Stromal cell of bone marrow (primary cell): Measurements from ENCODE around the gene DTX4.

ENCODE experiments used
- DNase-seq: peaks from one replicate; pipeline ENCODE4 v3.0.0-alpha.2; 2012; ENCODE audit warnings: low read depth

Gene DTX4

DNA sequence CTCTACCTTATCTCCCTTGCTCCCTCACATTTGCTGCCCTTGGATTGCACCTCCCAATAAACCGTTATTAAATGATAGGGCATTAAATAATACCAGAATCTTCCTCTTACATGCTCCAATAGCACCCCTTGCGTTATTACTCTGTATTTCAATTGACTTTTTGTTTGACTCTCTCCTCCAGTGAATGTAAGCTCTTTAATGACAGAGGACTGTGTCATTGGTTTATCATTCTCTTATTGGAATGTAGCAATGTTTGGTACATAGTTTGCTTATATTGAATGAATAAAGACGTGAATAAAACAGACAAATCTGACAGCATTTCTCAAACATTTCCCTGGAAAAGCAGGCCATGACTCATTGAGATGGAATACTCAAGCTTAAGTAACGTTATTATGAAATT is 49.5 kb downstream of the DTX4 start:
- peak; percentile 69 for DNase-seq

DNA sequence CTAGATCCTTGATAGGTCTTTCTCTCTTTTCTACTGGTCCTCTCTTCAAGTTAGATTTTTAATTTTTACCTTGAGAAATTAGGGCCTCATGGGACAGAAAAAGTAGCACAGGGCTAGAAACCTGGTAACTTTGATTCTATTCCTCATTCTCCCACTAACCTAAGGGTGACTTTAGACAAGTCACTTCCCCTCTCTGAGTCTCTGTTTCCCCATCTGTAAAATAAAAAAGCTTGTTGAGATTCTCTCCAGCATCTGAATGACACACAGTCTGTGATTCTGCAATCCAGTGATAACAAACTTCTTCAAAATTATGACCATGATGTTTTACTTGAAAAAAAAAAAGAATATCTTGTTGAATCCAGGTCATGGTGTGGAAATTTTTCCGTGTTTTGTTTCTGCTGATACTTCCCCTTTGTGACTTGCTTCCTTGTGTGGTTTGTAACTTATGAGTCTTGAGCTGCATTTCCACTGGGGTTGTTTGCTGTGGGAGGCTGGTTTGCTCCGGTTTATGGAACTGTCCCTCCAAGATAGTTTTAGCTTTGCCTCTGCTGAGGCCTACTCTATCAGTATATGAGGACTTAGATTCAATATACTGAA is 50.6 kb downstream of the DTX4 start:
- no peak for DNase-seq

DNA sequence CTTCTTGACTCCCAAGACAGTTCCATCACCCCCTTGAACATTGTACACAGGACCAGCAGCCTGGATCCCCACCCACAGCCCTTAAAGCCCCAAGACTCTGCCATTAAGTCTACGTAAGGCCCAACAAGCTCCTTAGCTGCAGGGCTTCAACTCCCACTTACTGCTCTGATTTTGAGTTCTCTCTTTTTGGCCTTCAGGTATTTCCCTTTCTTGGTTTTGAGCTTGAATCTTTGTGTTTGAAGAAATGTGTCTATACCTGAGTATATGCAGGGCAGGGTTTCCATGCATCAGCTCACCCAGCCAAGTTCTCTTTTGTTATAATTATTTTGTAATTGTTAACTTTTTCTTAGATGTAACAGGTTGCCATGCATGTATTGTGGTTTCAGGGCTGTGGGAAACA is 51.2 kb downstream of the DTX4 start:
- no peak for DNase-seq

GRCh38 chr11:59223611-59224010 is 51.7 kb downstream of the DTX4 start:
- DNase-seq, result no peak

DNA sequence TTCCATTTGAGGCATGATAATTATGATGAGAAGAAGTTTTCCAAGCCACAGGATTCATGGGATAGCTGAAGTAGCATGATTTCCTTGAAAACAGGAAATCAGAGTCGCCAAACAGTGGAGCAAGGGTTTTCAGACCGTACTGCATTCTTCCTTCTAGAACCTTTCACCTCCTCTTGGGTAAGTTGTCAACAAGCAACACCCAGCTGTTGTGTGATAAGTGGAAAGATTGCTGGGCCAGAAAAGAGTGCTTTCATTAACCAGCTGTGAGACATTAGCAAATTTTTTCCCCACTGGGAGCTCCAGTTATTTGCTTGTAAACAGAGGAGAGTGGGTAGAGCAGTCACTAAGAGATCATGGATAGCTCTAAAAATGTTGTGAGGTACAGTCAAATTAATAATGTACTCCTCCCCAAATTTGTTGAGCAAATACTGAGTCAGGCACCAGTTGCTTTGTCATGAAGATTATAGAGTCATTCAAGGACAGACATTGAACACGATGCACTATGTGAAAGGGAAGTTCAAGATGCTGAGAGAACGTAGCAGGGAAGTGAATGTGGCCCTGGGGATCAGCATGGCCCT is 52.5 kb downstream of the DTX4 start:
- no peak for DNase-seq

DNA sequence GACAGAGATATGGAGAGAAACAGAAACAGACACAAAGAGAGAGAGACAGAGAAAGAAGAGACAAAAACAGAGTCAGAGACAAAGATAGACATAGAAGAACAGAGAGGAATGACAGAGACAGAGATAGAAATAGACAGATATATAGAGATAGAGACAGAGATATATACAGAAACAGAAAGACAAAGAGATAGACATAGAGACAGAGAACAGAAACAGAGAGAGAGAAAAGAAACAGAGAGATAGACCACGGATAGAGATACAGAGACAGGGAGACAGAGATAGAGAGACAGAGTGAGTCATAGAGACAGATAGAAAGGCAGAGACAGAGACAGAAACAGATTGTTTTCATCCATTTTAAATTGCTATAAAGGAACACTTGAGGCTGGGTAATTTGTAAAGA is 53.1 kb downstream of the DTX4 start:
- DNase-seq, result no peak

GRCh38 chr11:59226396-59226795 is 54.5 kb downstream of the DTX4 start:
- no peak for DNase-seq

GRCh38 chr11:59240322-59240721 is 68.4 kb downstream of the DTX4 start:
- no peak for DNase-seq

- no peak for DNase-seq
These were observed 71.7 kb downstream of the DTX4 start for GRCh38 chr11:59243633-59244032.

- DNase-seq, result peak; percentile 64
These were observed 75.7 kb downstream of the DTX4 start for GRCh38 chr11:59247531-59248227.

DNA sequence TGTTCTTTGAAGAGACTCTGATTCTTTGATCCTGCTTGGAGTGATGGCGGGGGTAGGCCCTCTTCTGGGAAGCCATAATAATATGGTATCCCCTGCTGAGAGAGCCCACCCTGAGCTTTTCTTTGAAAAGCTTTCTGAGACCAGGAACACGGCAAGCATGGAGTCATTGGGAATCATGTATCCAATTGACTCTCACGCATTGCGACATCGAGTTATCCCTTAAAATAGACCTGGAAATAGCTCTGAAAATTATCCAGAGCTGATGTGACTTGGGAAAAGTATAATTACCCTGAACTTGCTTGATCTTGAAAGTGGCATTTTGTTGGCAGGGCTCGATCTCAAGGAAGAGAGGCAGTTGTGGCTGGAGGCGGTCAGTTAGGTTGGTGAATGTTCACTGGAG is 77.6 kb downstream of the DTX4 start:
- no peak for DNase-seq

GRCh38 chr11:59253001-59253400 is 81.1 kb downstream of the DTX4 start:
- DNase-seq, result no peak

DNA sequence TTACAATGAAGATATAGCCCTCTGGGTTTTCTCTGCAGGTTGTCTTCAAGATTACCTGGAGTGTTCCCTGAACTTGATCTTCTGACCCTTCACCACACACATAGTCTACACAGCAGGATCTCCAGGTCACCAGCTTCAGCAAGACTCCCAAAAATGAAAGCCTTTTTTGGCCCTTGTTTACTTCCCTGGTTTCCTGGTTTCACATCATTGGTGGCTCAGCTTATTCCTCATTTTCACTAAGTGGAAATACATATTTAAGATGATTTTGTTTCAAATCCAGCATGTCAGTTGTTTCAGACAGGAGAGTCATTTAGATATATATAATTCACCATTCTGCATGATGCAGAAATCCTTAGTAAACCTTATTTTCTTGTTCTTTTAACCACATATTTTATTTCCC is 82.4 kb downstream of the DTX4 start:
- DNase-seq, result no peak

GRCh38 chr11:59255281-59255680 is 83.3 kb downstream of the DTX4 start:
- no peak for DNase-seq
